Measurements from ENCODE around the gene CES4A. TPM values are rescaled to one million over a fixed set of nuclear protein-coding genes. Genes with fewer than 3 reads are reported as not detected.

Gene CES4A
- total RNA-seq, 1 donor from 2014 or later = 0.11 TPM

- intact Hi-C loops (cut with DNase I) = no loop called here
- no peaks in the 10 kb centered on the region for H3K27me3 ChIP-seq
- H3K27ac ChIP-seq = peak overlapping the region; percentile 98 to 99
- TF ChIP-seq, protein P1, sequence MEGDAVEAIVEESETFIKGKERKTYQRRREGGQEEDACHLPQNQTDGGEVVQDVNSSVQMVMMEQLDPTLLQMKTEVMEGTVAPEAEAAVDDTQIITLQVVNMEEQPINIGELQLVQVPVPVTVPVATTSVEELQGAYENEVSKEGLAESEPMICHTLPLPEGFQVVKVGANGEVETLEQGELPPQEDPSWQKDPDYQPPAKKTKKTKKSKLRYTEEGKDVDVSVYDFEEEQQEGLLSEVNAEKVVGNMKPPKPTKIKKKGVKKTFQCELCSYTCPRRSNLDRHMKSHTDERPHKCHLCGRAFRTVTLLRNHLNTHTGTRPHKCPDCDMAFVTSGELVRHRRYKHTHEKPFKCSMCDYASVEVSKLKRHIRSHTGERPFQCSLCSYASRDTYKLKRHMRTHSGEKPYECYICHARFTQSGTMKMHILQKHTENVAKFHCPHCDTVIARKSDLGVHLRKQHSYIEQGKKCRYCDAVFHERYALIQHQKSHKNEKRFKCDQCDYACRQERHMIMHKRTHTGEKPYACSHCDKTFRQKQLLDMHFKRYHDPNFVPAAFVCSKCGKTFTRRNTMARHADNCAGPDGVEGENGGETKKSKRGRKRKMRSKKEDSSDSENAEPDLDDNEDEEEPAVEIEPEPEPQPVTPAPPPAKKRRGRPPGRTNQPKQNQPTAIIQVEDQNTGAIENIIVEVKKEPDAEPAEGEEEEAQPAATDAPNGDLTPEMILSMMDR (IDR thresholded peaks at IDR 0.05) = no peak
- H3K4me1 ChIP-seq = peaks cover 8 to 20% of the 10 kb centered on the region in 2 donors
- H3K36me3 ChIP-seq = peaks cover 0 to 4% of the 10 kb centered on the region in 2 donors
- no peaks in the 10 kb centered on the region for H3K9me3 ChIP-seq
- H3K4me3 ChIP-seq = peak overlapping the region; percentile 98 to 100
- DNase-seq (ENCODE audit: low spot score in 2 of 2) = peak in 1 of 2 donors; percentile 41
Measured at GRCh38 chr16:67030221-67030962, 42.0 kb downstream of the CES4A start.

DNA sequence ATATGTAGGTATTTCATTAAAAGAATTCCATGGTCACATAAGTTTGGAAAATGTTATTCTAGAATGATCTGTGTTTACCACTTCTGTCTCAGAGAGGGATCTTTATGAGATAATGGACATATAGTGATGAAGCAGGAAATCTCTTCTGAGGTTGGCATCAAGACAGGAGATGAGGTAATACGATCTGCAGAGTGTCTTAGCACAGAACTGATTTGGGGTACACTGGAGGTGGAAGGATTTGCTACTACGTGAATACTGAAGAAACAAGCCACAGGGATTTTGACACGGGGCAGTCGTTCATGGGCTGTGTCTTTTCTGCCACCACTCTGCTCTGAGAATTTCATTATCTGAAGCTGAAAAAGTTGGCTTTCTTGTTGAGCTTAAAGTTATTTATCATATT, 46.1 kb downstream of the CES4A start:
- intact Hi-C loops (cut with DNase I) = no loop called here
- TF ChIP-seq, protein P1 (IDR thresholded peaks at IDR 0.05) = no peak
- Histone ChIP-seq H3K27ac (no peak overlapping the region), H3K4me3 (no peak overlapping the region), H3K4me1 (peaks cover 8 to 17% of the 10 kb centered on the region in 2 donors), H3K9me3 (no peaks in the 10 kb centered on the region), H3K36me3 (peaks cover 4 to 11% of the 10 kb centered on the region in 2 donors), H3K27me3 (no peaks in the 10 kb centered on the region)
- DNase-seq (ENCODE audit: low spot score in 2 of 2) = no peak

DNA sequence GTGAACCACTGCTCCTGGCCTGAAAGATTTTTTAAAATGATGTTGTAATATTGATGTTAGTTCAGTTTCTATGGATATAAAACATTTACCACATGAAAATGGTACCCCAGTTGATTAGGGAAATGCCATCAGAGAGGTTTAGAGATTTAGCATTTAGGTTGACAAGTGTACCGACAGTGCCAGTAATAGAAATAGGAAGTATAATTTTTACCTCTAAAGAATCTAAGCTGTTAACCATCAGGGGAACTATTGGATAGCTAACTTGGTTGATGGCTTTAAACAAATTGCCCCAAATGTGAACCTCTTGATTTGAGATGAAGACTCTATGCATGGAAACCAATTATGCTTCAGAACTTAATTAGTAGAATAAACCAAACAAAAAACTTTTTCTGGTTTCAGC, 47.0 kb downstream of the CES4A start:
- Histone ChIP-seq H3K4me1 (peaks cover 8 to 17% of the 10 kb centered on the region in 2 donors), H3K27ac (no peak overlapping the region), H3K27me3 (no peaks in the 10 kb centered on the region), H3K4me3 (no peak overlapping the region), H3K9me3 (no peaks in the 10 kb centered on the region), H3K36me3 (peaks cover 4 to 11% of the 10 kb centered on the region in 2 donors)
- no peak for DNase-seq (ENCODE audit: low spot score in 2 of 2)
- intact Hi-C loops (cut with DNase I) = no loop called here
- TF ChIP-seq, protein P1 (IDR thresholded peaks at IDR 0.05) = no peak

- no peak for DNase-seq (ENCODE audit: low spot score in 2 of 2)
- peaks cover 3 to 8% of the 10 kb centered on the region in 2 donors for H3K4me1 ChIP-seq
- H3K36me3 ChIP-seq = peaks cover 4 to 9% of the 10 kb centered on the region in 2 donors
- intact Hi-C loops (cut with DNase I) = no loop called here
- no peaks in the 10 kb centered on the region for H3K9me3 ChIP-seq
- no peaks in the 10 kb centered on the region for H3K27me3 ChIP-seq
- no peak overlapping the region for H3K4me3 ChIP-seq
- H3K27ac ChIP-seq = no peak overlapping the region
- TF ChIP-seq, protein P1 (IDR thresholded peaks at IDR 0.05) = no peak
Measured at GRCh38 chr16:67036323-67036741, 47.9 kb downstream of the CES4A start.

GRCh38 chr16:67039260-67040020, 51.1 kb downstream of the CES4A start:
- no peaks in the 10 kb centered on the region for H3K9me3 ChIP-seq
- intact Hi-C loops (cut with DNase I) = no loop called here
- H3K27me3 ChIP-seq = no peaks in the 10 kb centered on the region
- H3K4me3 ChIP-seq = no peak overlapping the region
- TF ChIP-seq, protein P1 (IDR thresholded peaks at IDR 0.05) = no peak
- H3K4me1 ChIP-seq = peaks cover 0 to 2% of the 10 kb centered on the region in 2 donors
- H3K27ac ChIP-seq = no peak overlapping the region
- DNase-seq (ENCODE audit: low spot score in 2 of 2) = no peak
- peaks cover 4 to 7% of the 10 kb centered on the region in 2 donors for H3K36me3 ChIP-seq

All from ascending aorta (tissue), 2 donors.